ENCODE results near the gene CANT1. TPM values are rescaled to one million over a fixed set of nuclear protein-coding genes. Genes with fewer than 3 reads are reported as not detected.

The CANT1 gene
- total and polyA plus RNA-seq, 5 experiments from 2014 or later, result 6.1 to 34.6 (median 9.4) TPM

DNA sequence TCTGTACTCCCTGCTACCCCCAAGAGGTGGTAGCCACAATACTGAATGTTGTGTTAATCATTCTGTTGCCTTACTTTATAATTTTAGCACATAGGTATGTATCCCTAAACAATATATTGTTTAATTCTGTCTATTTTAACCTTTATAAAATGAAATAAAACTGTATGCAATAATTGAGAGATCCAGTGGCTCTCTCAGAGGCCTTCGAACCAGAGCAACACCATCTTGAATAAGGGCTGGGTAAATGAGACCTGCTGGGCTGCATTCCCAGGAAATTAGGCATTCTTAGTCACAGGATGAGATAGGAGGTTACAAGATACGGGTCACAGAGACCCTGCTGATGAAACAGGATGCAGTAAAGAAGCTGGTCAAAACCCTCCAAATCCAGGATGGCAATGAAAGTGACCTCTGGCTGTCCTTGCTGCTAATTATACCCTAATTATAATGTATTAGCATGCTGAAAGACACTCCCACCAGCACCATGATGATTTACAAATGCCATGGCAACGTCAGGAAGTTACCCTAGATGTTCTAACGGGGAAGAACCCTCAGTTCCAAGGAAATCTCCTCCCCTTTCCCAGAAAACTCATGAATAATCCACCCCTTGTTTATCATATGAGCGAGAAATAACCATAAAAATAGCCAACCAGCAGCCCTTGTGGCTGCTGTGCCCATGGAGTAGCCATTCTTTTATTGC is 2.0 kb upstream of the CANT1 start:
- Mint-ChIP-seq H3K4me1 (peaks cover 21 to 38% (median 35%) of the 10 kb centered on the region in 4 donors), H3K4me3 (peak overlapping the region in 6 of 10 donors; percentile 68 to 95 (median 91)), H3K36me3 (no peaks in the 10 kb centered on the region), H3K27ac (peak overlapping the region in 4 of 10 donors; percentile 48 to 96 (median 96)), H3K9me3 (peaks cover 0 to 9% (median 1%) of the 10 kb centered on the region in 9 donors), H3K27me3 (peaks cover 0 to 3% (median 0%) of the 10 kb centered on the region in 5 donors)
- POLR2A ChIA-PET, result interaction anchor here (0.6 kb wide), 1 partner anchor 28 kb away, joined by 4 read pairs; no protein-coding TSS in a partner anchor
- ATAC-seq, result no peak
- DNase-seq, result no peak

DNA sequence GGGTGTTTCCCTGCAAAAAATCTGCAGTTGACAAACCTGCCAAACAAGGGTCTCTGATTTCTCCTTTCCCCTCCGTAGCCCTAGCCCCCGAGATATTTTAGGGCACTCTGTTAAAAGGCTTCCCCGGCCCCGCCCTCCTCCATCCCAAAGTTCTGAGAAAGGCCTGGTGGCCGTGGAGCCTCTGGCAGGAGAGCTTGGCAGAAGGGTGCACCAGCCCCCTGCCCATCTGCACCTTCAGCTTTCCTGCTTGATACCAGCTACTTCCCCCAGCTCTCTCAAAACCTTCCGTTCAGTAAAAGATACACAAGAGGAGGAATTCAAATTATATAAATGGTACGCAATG is 711 bp upstream of the CANT1 start:
- Mint-ChIP-seq H3K9me3 (peaks cover 0 to 6% (median 0%) of the 10 kb centered on the region in 9 donors), H3K36me3 (no peaks in the 10 kb centered on the region), H3K4me1 (peaks cover 30 to 51% (median 48%) of the 10 kb centered on the region in 4 donors), H3K27me3 (peaks cover 0 to 3% (median 0%) of the 10 kb centered on the region in 5 donors), H3K27ac (peak overlapping the region; percentile 92 to 98 (median 96)), H3K4me3 (peak overlapping the region; percentile 88 to 96 (median 92))
- POLR2A ChIA-PET, result interaction anchor here (0.5 to 1.7 kb wide), 5 partner anchors 9 to 878 kb away, joined by 3 to 4 read pairs (median 4); partner anchors contain the start of gene ENGASE
- ATAC-seq (no peak), DNase-seq (no peak)

DNA sequence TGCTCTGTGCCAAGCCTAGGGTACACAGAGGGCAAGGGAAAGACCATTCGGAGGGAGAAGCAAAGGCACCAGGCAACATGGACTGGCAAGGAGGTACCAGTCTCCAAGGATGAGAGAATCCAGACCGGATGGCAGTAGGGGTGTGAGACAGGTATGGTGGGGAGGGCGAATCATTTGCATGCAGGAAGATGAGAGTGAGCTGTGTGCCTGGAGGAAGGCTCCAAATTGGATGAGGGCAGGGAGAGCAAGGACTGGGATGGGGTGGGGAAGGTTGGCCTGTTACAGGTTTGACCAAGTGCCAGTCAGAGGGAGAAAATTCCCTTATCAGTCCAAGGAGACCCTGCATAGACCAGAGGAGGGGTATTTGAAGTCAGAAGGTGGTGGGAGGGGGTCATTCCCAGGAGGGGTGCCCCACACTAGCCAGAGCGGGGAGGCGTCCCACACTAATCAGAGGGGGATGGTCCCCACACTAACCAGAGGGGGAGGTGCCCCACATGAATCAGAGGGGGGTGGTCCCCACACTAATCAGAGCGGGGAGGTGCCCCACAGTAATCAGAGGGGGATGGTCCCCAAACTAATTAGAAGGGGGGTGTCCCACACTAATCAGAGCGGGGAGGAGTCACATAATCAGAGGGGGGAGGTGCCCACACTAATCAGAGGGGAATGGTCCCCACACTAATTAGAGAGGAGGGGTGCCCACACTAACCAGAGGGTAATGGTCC is 737 bp downstream of the CANT1 start:
- peak overlapping the region; percentile 90 to 98 (median 95) for H3K27ac Mint-ChIP-seq
- H3K27me3 Mint-ChIP-seq, result peaks cover 0 to 2% (median 0%) of the 10 kb centered on the region in 5 donors
- POLR2A ChIA-PET, result interaction anchor here (0.5 to 0.6 kb wide), 2 partner anchors 19 to 204 kb away, joined by 4 to 8 read pairs; no protein-coding TSS in a partner anchor
- H3K4me3 Mint-ChIP-seq, result peak overlapping the region; percentile 84 to 93 (median 90)
- ATAC-seq (no peak), DNase-seq (no peak)
- H3K9me3 Mint-ChIP-seq, result peaks cover 0 to under 1% (median 0%) of the 10 kb centered on the region in 9 donors
- H3K4me1 Mint-ChIP-seq, result peaks cover 30 to 53% (median 50%) of the 10 kb centered on the region in 4 donors
- H3K36me3 Mint-ChIP-seq, result no peaks in the 10 kb centered on the region

DNA sequence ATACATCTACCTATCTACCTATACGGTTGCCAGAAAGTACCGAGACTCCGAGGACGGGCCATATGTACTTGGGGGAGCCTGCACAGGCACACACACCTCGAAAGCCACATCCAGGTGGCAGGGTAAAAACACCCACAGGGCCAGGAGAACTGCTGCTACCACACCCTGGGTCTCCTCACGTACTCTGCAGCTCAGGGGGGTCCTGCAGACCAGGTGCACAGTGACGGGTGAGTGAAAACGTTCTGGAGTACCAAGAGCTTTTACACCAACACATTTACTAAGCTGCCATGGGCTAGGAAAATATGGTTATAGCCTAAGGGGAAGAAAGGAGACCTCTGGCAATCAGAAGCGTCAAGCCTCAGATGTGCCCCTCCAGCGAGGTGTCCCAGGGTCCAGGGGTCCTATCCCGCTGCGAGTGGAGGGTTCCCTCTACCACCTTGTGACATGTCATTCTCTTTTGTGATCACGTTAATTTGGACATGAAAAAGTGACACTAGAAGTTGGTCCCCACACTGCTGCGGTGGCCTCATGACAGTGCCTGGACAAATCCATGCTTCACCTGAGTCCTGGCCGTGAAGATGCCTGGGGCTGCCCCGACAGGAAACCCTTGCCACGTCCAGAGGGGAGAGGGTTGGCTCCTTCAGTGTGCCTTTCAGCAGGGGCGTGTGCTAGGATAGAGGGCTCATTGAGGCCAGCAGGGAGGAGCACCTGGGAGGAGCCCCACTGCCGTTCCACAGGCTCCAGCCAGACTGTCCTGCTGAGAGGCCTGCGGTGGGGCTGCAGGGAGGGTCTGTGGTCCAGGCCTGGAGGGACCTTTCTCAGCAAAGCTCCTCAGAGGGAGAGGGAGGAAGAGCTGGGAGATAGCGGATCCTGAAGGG is 1.8 kb downstream of the CANT1 start:
- Mint-ChIP-seq H3K36me3 (peaks cover 0 to 4% (median 0%) of the 10 kb centered on the region in 3 donors), H3K4me3 (peak overlapping the region; percentile 84 to 93 (median 90)), H3K4me1 (peaks cover 34 to 61% (median 57%) of the 10 kb centered on the region in 4 donors), H3K27me3 (peaks cover 0 to 2% (median 0%) of the 10 kb centered on the region in 5 donors), H3K27ac (peak overlapping the region; percentile 63 to 98 (median 90)), H3K9me3 (no peaks in the 10 kb centered on the region)
- DNase-seq, result no peak
- peak in 1 of 2 donors; percentile 22 for ATAC-seq
- POLR2A ChIA-PET, result no interaction called here

GRCh38 chr17:79006794-79007503 is 2.6 kb downstream of the CANT1 start:
- Mint-ChIP-seq H3K36me3 (peaks cover 0 to 10% (median 0%) of the 10 kb centered on the region in 3 donors), H3K27ac (peak overlapping the region; percentile 26 to 96 (median 74)), H3K27me3 (peaks cover 0 to 2% (median 0%) of the 10 kb centered on the region in 5 donors), H3K9me3 (no peaks in the 10 kb centered on the region), H3K4me1 (peaks cover 37 to 69% (median 64%) of the 10 kb centered on the region in 4 donors), H3K4me3 (peak overlapping the region in 9 of 10 donors; percentile 52 to 93 (median 88))
- POLR2A ChIA-PET, result no interaction called here
- no peak for DNase-seq
- ATAC-seq, result no peak

GRCh38 chr17:79006046-79006445 is 3.5 kb downstream of the CANT1 start:
- Mint-ChIP-seq H3K4me1 (peaks cover 41 to 78% (median 67%) of the 10 kb centered on the region in 4 donors), H3K27me3 (peaks cover 0 to 2% (median 0%) of the 10 kb centered on the region in 5 donors), H3K36me3 (peaks cover 0 to 19% (median 0%) of the 10 kb centered on the region in 3 donors), H3K27ac (peak overlapping the region; percentile 16 to 87 (median 70)), H3K9me3 (no peaks in the 10 kb centered on the region), H3K4me3 (peak overlapping the region in 7 of 10 donors; percentile 12 to 88 (median 62))
- ATAC-seq, result no peak
- POLR2A ChIA-PET, result no interaction called here
- no peak for DNase-seq

DNA sequence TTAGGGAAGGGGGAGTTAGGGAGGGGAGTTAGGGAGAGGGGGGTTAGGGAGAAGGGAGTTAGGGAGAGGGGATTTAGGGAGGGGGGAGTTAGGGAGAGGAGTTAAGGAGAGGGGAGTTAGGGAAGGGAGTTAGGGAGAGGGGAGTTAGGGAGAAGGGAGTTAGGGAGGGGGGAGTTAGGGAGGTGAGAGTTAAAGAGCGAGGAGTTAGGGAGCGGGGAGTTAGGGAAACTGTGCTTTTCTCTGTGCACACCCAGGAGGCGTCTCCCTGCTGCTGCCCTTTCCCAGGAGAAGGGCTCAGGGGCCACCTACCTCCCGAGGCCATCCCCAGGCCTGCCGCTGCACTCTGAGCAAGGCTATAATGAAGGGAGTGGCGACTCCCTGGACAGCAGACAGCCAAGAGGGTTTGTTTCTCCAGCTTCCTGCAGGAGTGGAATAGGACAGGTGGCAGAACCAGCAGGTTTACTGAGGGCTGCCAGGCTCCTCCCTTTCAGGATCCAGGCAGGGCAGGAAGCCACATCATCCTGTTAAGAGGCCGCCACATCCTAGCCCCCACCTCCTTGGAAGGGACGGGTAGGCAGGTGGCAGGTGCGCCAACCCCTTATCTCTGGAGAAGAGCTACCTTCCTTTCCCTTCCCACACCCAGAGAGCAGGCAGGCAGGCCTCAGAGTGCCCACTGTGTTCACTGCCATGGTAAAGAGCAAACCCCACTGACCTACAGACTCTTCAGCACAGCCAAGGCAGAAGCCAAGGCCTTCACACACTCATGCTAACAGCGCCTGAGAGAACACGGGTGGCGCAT is 4.3 kb downstream of the CANT1 start:
- H3K4me3 Mint-ChIP-seq, result peak overlapping the region in 6 of 10 donors; percentile 6 to 88 (median 50)
- POLR2A ChIA-PET, result no interaction called here
- DNase-seq (peak in 1 of 10 donors; percentile 29), ATAC-seq (no peak)
- peak overlapping the region; percentile 16 to 87 (median 64) for H3K27ac Mint-ChIP-seq
- H3K36me3 Mint-ChIP-seq, result peaks cover 0 to 23% (median 0%) of the 10 kb centered on the region in 3 donors
- peaks cover 0 to 2% (median 0%) of the 10 kb centered on the region in 5 donors for H3K27me3 Mint-ChIP-seq
- peaks cover 47 to 82% (median 63%) of the 10 kb centered on the region in 4 donors for H3K4me1 Mint-ChIP-seq
- no peaks in the 10 kb centered on the region for H3K9me3 Mint-ChIP-seq

- H3K27me3 Mint-ChIP-seq, result no peaks in the 10 kb centered on the region
- POLR2A ChIA-PET, result no interaction called here
- H3K4me1 Mint-ChIP-seq, result peaks cover 44 to 74% (median 57%) of the 10 kb centered on the region in 4 donors
- H3K27ac Mint-ChIP-seq, result peak overlapping the region in 6 of 10 donors; percentile 17 to 86 (median 53)
- H3K4me3 Mint-ChIP-seq, result no peak overlapping the region
- H3K36me3 Mint-ChIP-seq, result peaks cover 0 to 28% (median 0%) of the 10 kb centered on the region in 3 donors
- no peak for ATAC-seq
- no peak for DNase-seq
- H3K9me3 Mint-ChIP-seq, result no peaks in the 10 kb centered on the region
Measured at GRCh38 chr17:79003661-79004411, 5.7 kb downstream of the CANT1 start.

DNA sequence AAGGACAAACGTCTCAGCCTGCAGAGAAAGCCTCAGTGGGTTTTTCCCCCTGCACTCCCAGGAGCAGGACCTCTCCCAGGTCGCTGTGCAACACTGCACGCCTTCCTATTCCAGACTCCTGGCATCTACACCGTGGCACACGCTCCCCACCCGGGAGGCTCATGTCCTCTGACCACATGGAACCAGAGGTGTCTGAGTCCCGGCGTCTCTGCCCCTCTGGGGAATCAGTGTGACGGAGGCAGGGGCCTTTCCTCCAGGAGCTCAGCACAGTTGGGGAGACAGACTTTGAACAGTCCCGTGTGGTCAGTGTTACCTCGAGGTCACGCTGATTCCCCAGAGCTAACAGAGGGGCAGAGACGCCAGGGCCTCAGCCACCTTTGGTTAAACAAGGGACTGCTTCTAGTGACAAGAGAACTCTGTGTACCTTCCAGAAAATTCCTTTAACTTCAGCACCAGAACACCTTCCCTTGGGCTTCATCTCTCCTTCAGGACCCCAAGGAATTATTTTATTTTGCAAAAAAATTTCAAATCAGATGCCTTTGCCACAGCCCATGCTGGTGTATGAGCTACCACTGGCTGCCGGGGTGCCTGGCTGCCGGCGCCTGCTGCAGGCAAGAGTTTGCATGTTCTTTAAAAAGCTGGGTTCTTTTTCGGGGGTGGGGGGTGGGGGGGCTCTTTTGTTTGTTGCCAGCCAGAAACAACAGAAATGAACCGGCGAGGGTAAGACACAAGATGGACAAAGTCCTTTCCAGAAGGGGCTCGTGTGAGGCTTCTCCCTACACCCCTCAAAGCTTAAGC is 6.6 kb downstream of the CANT1 start:
- Mint-ChIP-seq H3K4me3 (no peak overlapping the region), H3K9me3 (no peaks in the 10 kb centered on the region), H3K27me3 (no peaks in the 10 kb centered on the region), H3K27ac (peak overlapping the region in 7 of 10 donors; percentile 17 to 86 (median 47)), H3K36me3 (peaks cover 0 to 33% (median 0%) of the 10 kb centered on the region in 3 donors), H3K4me1 (peaks cover 38 to 65% (median 49%) of the 10 kb centered on the region in 4 donors)
- POLR2A ChIA-PET, result no interaction called here
- DNase-seq (no peak), ATAC-seq (no peak)

DNA sequence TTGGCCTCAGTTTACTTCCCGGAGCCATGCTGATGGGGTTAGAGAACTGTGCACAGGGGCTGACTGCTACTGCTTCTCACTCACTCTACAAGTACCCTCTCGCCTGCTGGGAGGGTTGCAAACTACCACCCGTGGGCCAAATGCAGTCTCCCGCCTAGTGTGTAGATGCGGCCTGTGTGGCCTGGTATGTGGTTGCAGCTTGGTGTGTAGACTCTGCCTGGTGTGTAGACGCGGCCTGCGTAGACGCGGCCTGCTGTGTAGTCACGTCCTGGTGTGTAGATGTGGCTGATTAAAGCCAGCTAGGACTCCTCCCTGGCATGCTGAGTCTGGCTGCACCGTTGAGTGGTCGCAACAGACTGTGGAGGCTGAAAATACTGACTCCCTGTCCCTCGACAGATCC is 7.3 kb downstream of the CANT1 start:
- H3K4me3 Mint-ChIP-seq, result no peak overlapping the region
- peak overlapping the region in 3 of 10 donors; percentile 47 to 83 (median 54) for H3K27ac Mint-ChIP-seq
- DNase-seq, result no peak
- POLR2A ChIA-PET, result interaction anchor here (0.7 kb wide), 1 partner anchor 16 kb away, joined by 3 read pairs; no protein-coding TSS in a partner anchor
- H3K36me3 Mint-ChIP-seq, result peaks cover 0 to 39% (median 0%) of the 10 kb centered on the region in 3 donors
- ATAC-seq, result no peak
- peaks cover 33 to 58% (median 42%) of the 10 kb centered on the region in 4 donors for H3K4me1 Mint-ChIP-seq
- H3K27me3 Mint-ChIP-seq, result no peaks in the 10 kb centered on the region
- H3K9me3 Mint-ChIP-seq, result no peaks in the 10 kb centered on the region

Data from naive thymus-derived CD8-positive, alpha-beta T cell (primary cell).